Femur (tissue), 1 donor: ENCODE measurements around the gene ARAF.

ENCODE experiments used
- DNase-seq: peaks from one replicate; pipeline ENCODE4 v3.0.0-alpha.2; 2017

ARAF gene

DNA sequence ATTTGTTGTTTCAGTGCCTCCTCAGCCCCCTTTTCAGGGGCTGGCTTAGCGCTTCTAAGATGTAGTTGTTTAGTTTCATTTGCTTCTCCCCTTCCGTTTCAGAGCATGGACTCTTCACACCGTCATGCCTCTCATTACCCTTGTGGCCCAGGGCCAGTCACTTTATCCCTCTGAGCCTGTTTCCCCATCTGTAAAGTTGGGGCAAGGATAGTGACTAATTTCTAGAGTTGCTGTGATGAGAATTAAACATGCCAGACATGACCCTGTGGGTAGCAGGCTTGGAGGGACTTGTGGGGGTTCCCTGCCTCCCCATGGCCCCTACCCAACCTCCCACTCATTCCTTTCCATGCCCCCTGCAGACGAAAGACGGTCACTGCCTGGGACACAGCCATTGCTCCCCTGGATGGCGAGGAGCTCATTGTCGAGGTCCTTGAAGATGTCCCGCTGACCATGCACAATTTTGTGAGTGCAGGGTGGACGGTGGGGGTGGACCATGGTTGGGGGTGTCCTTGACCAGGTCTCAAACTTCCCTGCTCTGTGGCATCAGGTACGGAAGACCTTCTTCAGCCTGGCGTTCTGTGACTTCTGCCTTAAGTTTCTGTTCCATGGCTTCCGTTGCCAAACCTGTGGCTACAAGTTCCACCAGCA lies 3.6 kb downstream of the ARAF start:
- DNase-seq: no peak

- no peak for DNase-seq
Observed at GRCh38 chrX:47566841-47567240, 5.8 kb downstream of the ARAF start.

DNA sequence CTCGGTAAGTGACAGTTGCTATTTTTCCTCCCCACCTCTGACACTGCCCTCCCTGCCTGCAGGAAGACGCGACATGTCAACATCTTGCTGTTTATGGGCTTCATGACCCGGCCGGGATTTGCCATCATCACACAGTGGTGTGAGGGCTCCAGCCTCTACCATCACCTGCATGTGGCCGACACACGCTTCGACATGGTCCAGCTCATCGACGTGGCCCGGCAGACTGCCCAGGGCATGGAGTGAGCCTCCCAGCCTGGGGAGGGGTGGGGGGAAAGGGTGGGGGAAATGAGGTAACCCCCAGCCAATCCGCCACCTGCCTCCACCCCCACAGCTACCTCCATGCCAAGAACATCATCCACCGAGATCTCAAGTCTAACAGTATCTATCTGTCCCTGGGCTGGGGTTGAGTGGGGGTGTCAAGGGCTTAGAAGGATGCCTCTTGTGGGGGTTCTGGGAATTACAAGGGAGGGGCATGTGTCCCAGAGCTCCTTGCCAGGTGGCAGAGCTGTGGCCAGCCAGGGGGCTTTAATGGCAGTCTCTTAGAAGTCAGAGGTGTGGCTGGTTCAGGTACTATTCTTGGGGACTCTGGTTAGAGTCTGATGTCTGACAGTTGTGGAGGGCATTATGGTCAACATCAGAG lies 7.8 kb downstream of the ARAF start:
- DNase-seq: no peak

- no peak for DNase-seq
Observed at GRCh38 chrX:47570794-47571193, 9.8 kb downstream of the ARAF start.

GRCh38 chrX:47571215-47571614 lies 10.2 kb downstream of the ARAF start:
- no peak for DNase-seq

- DNase-seq: no peak
Observed at GRCh38 chrX:47571896-47572295, 10.9 kb downstream of the ARAF start.

DNA sequence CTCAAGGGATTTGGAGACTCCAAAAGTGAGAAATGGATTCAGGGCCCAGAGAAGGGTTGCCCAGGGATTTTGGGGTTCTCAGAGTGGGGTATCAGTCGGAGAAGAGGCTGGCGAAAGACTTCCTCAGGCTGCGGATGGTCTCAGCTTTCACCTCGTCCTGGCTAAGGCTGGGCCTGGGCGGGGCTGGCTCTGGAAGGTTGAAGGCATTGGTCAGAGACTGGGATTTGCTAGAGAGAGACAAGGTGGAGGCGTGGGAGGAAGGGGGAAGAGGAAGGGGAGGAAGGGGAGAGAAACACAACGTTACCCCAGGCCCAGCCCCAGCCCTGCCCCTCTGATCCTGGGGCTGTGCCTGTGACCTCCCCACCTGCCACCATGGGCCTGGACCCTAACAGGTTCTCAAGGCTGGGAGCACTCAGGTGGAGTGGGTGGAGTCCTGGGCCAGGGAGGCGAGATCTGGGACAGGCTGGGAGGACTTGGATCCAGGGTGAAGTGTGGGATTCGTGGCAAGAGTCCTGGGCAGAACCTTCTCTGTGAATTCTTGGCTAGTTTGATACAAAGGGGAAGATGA lies 11.9 kb downstream of the ARAF start:
- DNase-seq: no peak

DNA sequence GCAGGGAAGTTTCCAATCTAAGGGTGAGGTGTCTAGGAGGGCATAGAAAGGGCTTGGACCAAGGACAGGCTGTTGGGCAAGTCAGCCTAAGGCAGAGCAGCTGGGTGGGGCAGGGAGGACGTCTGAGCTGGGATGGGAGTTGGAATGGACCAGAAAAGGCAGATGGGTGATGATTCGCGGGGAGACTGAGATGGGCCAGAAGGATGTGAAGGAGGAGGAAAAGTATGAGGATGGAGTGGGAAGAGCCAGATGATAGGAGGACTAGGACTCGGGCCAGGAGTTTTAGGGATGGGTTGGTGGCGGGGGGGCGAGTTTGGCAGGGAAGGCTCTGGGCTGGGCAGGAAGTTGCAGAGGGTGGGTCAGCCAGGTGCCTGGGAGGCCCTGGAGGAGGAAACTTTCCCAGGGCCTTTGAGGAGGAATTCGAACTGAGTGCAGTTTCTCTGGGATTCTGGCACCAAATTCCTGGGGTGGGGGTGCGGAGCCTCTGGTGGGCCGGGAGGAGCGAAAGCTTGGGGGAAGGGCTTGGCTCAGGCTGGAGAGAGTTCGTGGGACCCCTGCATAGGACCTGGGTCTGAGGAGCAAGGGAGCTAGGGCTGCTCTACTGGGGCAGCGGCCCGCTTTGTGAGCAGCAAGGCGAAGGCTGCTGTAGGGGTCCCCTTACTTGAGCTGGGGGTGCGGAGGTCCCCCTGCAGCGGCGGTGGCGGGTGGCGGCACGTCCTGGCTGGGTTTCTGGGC lies 12.5 kb downstream of the ARAF start:
- DNase-seq: peak; percentile 78

DNA sequence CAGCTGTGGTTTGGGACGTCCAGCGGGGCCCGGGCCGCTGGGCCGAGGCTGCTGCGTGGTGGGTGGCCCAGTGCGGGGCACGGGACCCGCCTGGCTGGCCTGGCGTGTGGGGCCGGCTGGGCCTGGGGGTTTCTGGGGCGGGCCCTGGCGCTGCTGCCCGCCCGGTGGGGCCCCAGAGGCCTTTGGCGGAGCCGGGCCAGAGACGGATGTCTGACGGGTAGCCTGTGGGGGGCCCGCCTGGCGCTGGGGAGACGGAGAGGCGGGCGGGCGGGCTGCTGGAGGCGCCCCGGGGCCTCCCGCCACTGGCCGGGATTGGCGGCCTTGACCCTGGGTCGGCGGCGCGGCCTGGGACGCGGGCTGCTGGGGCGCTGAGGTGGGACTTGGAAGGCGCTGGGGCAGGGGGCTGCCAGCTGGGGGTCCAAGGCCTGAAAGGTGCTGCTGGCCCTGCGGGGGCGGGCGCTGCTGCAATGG lies 13.1 kb downstream of the ARAF start:
- peak; percentile 48 for DNase-seq

DNA sequence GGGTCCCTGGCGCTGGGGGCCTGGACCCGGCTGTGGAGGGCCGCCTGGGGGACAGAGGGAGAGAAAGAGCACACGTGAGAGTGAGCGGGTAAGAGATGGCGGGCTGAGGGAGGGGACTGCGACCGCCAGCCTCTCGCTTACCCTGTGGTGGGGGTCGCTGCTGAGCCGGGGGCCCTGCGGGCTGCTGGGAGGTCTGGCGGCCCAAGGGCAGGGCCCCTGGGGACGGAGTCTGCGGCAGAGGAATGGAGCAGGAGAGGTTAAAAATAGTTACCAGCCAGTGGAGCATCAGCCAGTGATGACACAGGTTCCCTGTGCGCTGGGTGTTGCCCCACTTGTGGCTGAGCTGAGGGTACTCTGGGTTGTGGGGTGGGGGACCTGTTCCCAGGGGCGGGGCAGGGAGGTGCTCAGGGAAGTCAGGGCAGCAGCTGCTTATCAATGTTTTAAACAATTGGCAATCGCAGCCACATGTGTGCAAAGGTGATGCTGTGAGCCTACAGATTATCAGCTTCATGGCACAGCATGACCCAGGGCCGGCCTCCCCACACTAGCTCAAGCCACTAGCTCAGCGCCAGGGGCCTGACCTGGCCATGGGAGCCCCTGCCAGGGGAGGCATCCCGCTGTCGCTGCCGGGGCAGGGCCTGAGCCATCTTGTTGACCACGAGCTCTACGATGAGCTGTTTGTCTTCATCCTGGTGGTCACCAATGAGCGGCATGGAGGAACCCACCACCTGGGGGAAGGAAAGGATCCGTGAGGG lies 13.7 kb downstream of the ARAF start:
- DNase-seq: no peak

GRCh38 chrX:47576021-47576898 lies 15.3 kb downstream of the ARAF start:
- no peak for DNase-seq

DNA sequence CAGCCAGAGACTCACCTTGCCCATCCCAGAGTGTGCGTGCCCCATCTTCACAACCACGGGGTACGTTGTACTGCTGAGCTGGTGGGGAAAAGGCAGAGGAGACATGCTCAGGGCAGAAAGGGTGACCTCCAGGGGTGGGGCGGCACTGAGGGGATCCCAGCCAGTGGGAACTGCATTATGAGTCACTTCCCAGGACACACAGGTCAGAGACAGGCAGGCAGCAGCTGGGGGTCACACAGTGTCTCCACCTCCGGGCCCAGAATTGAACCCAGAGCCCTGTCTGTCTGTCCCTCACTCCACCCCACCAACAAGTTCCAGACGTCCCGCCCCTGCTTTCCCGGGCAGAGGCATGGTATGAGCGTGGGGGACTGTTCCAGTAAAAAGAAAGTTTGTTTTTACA lies 16.4 kb downstream of the ARAF start:
- DNase-seq: no peak

GRCh38 chrX:47577901-47578300 lies 16.9 kb downstream of the ARAF start:
- no peak for DNase-seq

DNA sequence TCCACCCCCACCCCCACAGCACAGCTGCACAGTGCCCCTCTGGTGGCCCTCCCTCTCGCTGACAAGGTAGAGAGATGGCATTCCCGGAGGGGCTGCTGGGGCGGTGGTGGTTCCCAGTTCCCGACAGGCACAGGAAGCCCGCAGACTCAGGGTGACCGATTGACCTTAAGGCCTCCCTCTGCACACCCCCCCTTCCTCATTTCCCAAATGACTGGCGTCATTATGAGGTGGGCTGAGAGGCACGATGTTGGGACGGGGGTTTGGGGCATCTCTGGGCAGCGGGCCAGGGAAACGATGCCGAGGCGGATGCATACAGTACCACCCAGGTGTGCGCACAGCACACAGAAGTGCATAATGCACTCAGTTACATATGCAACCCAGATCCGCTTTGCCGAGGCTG lies 17.7 kb downstream of the ARAF start:
- no peak for DNase-seq

DNA sequence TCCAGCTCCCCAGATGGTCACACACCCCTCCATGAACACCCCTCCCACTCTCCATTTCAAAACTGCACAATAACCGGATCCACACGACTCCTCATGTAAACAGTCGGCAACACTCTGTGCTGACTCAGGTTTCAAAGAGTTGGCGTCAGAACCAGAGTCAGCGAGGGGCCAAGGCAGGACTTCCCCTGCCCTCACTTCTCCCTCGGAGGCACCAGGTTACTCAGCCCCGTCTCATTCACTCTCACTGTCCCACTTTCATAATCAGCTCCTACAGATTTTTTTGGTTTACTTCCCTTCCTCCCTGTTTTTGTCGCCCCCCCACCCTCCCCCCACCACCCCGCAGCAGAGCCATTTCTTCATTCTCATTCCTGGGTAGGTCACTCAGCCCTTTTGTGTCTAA lies 18.5 kb downstream of the ARAF start:
- no peak for DNase-seq

DNA sequence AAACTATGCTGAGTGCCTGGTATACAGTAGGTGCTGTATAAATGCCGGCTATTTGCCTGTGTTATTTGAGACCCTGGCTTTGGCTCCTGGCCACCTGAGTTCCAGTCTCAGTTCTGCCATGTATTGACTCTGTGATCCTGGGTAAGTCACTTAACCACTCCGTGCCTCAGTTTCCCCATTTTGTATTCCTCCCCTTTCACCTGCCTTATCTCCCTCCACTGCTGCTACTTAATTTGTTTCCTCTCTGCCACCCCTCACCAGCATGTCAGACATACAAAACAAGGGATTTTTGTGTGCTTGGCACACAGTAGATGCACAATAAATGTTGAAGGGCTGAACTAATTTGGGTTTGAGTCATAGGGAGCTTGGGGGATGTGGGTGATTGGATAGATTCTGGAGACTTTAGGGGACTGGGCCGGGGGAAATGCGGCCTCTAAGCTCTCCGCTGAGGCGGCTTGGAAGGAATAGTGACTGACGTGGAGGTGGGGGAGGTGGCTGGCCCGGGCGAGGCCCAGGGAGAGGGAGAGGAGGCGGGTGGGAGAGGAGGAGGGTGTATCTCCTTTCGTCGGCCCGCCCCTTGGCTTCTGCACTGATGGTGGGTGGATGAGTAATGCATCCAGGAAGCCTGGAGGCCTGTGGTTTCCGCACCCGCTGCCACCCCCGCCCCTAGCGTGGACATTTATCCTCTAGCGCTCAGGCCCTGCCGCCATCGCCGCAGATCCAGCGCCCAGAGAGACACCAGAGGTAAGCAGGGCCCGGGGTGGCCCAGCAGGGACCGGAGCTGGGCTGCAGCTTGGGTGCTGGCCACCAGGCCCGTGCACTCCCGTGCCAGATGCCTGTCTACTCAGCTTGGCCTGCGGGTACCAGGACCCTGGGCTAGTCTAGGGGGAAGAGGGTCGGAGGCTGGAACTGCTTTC lies 21.0 kb downstream of the ARAF start, which contains the start of gene TIMP1:
TIMP1 (plus strand) TSS at position 706 of the 917 bp plus-strand sequence. CDS start 980 bp downstream, outside the sequence.
- DNase-seq: peak; percentile 95

DNA sequence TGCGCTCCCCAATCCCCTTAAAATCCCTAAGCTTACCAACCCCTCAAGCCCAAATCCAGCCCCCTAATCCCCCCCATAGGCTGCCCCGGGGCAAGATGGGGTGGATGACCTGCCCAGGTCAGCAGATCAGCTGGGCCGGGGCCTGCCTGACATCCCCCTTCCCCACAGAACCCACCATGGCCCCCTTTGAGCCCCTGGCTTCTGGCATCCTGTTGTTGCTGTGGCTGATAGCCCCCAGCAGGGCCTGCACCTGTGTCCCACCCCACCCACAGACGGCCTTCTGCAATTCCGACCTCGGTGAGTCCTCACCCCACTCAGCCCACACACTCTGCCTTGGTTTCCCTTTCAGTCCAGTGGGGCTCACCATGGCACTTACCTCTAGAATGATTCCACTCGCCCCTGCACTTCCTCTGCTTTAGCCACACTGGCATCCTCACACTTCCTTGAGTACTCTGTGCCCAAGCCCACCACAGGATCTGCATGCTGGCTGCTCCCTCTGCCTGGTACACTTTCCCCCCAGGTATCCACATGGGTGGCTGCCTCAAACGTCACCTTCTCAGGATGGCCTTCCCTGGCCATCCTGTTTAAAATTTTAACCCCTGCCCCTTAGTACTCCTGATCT lies 22.3 kb downstream of the ARAF start:
- no peak for DNase-seq

GRCh38 chrX:47584714-47585113 lies 23.7 kb downstream of the ARAF start:
- no peak for DNase-seq

DNA sequence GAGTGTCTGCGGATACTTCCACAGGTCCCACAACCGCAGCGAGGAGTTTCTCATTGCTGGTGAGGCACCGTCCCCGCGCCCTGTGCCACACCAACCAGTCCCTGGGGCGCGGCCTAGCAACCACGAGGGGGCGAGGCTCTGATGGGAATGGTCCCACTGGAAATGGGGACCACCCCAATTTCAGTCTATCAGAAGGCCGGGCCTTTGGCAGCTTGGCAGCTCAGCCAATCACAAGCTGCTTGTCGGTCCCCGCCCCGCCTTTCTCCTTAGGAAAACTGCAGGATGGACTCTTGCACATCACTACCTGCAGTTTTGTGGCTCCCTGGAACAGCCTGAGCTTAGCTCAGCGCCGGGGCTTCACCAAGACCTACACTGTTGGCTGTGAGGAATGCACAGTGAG lies 24.3 kb downstream of the ARAF start:
- DNase-seq: no peak
